Fibroblast of lung (primary cell): Measurements from ENCODE around the gene C17orf78.

Experiments
- CTCF ChIP-seq, 2 donors: IDR thresholded peaks in 1 of 2; conservative IDR thresholded peaks in 1 of 2; 1 replicate in 1 of 2; 2 replicates in 1 of 2; pipeline ENCODE4 v1.5.1; 2011 to 2012; ENCODE audit warnings: low read length in 2 of 2, control low read depth in 1 of 2, inconsistent platforms in 1 of 2, low read depth in 1 of 2, mild to moderate bottlenecking in 1 of 2
- EZH2 ChIP-seq: IDR thresholded peaks from 2 replicates; pipeline ENCODE4 v1.5.1; 2012; ENCODE audit warnings: low read length, control low read depth, mild to moderate bottlenecking; ENCODE audit errors: missing control alignments

GRCh38 chr17:37340804-37341203, 35.0 kb upstream of the C17orf78 start:
- TF ChIP-seq CTCF (conservative IDR thresholded peaks at IDR 0.05 in 1 of 2, IDR thresholded peaks at IDR 0.05 in 1 of 2; ENCODE audit: low read depth in 1 of 2, low read length in 2 of 2) (no peak), EZH2 (no peak)
